Astrocyte (in vitro differentiated cells and primary cell): ENCODE measurements around the gene DMP1.

ENCODE experiments used
- EZH2 ChIP-seq: IDR thresholded peaks from 2 replicates; pipeline ENCODE4 v1.6.1; 2012; ENCODE audit warnings: mild to moderate bottlenecking, low read length, inconsistent platforms; ENCODE audit not compliant: insufficient read depth
- TF ChIP-seq, protein P1 (sequence below): IDR thresholded peaks from 2 replicates; pipeline ENCODE4 v1.5.1; 2011; ENCODE audit warnings: low read depth, mild to moderate bottlenecking, inconsistent platforms, low read length, moderate library complexity; ENCODE audit not compliant: insufficient read depth

DNA sequence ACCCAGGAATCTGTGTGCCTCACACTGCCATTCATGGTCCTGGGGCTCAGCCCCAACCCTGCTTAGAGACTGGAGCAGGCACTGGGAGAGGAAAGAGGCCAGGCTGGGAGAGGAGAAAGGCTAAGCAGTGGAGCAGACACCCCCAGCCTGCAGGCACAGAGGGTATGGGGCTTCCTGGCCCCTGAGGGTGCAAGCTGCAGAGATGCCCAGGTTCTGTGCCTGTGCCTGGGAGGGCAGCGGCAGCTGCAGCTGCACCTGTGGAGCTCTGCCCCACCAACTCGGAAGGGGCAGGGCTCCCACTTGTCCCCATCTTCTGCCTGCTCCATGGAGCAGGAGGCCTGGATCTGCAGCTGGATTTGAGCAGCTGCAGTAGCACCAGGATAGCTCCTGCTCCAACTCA lies 47.9 kb downstream of the DMP1 start:
- TF ChIP-seq EZH2 = no peak
- TF ChIP-seq, protein P1, sequence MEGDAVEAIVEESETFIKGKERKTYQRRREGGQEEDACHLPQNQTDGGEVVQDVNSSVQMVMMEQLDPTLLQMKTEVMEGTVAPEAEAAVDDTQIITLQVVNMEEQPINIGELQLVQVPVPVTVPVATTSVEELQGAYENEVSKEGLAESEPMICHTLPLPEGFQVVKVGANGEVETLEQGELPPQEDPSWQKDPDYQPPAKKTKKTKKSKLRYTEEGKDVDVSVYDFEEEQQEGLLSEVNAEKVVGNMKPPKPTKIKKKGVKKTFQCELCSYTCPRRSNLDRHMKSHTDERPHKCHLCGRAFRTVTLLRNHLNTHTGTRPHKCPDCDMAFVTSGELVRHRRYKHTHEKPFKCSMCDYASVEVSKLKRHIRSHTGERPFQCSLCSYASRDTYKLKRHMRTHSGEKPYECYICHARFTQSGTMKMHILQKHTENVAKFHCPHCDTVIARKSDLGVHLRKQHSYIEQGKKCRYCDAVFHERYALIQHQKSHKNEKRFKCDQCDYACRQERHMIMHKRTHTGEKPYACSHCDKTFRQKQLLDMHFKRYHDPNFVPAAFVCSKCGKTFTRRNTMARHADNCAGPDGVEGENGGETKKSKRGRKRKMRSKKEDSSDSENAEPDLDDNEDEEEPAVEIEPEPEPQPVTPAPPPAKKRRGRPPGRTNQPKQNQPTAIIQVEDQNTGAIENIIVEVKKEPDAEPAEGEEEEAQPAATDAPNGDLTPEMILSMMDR = no peak
